KMS-11 (cell line): Measurements from ENCODE around the gene AP3M1.

Experiments
- H2AFZ ChIP-seq: fragments of 200-600 bp; sonication (generic); 2 replicates; pipeline ENCODE4 v1.6.1; 2016; ENCODE audit warnings: antibody characterized with exemption, mixed run types, low read depth
- H3K27ac ChIP-seq: fragments of 200-600 bp; sonication (generic); 2 replicates; pipeline ENCODE4 v1.6.1; 2016; ENCODE audit warnings: mild to moderate bottlenecking, mixed run types
- H3K27me3 ChIP-seq: fragments of 200-600 bp; sonication (generic); 2 replicates; pipeline ENCODE4 v1.6.1; 2017; ENCODE audit warnings: mild to moderate bottlenecking, low read depth, mixed run types, moderate library complexity; ENCODE audit not compliant: insufficient read depth
- H3K36me3 ChIP-seq: fragments of 200-600 bp; sonication (generic); 2 replicates; pipeline ENCODE4 v1.6.1; 2017; ENCODE audit warnings: mild to moderate bottlenecking, mixed run types; ENCODE audit not compliant: insufficient read depth
- H3K4me1 ChIP-seq: fragments of 200-600 bp; sonication (generic); 2 replicates; pipeline ENCODE4 v1.6.1; 2016; ENCODE audit warnings: mild to moderate bottlenecking, low read depth, mixed run types; ENCODE audit not compliant: poor library complexity, severe bottlenecking
- H3K4me2 ChIP-seq: fragments of 200-600 bp; sonication (generic); 2 replicates; pipeline ENCODE4 v1.7.0; 2016; ENCODE audit warnings: mild to moderate bottlenecking, mixed run types
- H3K4me3 ChIP-seq: fragments of 200-600 bp; sonication (generic); IDR thresholded peaks from 2 replicates; pipeline ENCODE4 v1.6.1; 2017; ENCODE audit warnings: low read depth, low read length, mixed read lengths; ENCODE audit not compliant: insufficient read depth
- H3K79me2 ChIP-seq: fragments of 200-600 bp; sonication (generic); 2 replicates; pipeline ENCODE4 v1.6.1; 2016; ENCODE audit warnings: low read depth, mixed run types; ENCODE audit not compliant: insufficient read depth
- H3K9ac ChIP-seq: fragments of 200-600 bp; sonication (generic); 2 replicates; pipeline ENCODE4 v1.6.1; 2016; ENCODE audit warnings: mild to moderate bottlenecking, mixed run types
- H4K20me1 ChIP-seq: fragments of 200-600 bp; sonication (generic); 2 replicates; pipeline ENCODE4 v1.6.1; 2016; ENCODE audit warnings: mild to moderate bottlenecking, mixed run types; ENCODE audit not compliant: insufficient read depth
- TF ChIP-seq, protein P1 (sequence below): fragments of 200-600 bp; sonication (generic); conservative IDR thresholded peaks from 2 replicates; pipeline ENCODE4 v1.6.1; 2017; ENCODE audit warnings: low read depth, mild to moderate bottlenecking, antibody characterized with exemption, low read length, moderate library complexity, mixed read lengths

Gene AP3M1

DNA sequence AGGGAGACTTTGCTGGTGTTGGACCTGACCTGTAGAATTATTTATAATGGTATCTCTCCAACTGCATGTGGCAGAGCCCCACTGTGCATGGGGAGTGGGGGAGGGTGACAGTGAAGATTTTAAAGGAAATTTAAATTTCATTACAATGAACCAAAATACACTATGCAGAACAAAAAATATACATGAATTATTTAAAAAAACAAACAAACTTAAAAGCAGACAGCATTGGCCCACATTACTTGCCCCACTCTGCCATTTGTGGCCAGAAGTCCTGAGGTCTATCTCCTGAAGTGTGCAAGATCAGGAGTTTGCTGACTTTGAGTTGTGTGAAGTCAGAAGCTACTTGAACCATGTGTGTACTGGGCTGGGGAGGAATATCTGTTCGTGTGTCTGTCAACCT lies 40.5 kb downstream of the AP3M1 start:
- Histone ChIP-seq H3K27me3 (no peaks in the 10 kb centered on the region), H3K4me3 (no peak overlapping the region), H3K9ac (no peak overlapping the region), H3K79me2 (no peaks in the 10 kb centered on the region), H3K4me1 (peaks cover 3% of the 10 kb centered on the region), H2AFZ (no peak overlapping the region), H3K4me2 (no peak overlapping the region), H3K36me3 (no peaks in the 10 kb centered on the region), H4K20me1 (no peaks in the 10 kb centered on the region), H3K27ac (no peak overlapping the region)
- TF ChIP-seq, protein P1, sequence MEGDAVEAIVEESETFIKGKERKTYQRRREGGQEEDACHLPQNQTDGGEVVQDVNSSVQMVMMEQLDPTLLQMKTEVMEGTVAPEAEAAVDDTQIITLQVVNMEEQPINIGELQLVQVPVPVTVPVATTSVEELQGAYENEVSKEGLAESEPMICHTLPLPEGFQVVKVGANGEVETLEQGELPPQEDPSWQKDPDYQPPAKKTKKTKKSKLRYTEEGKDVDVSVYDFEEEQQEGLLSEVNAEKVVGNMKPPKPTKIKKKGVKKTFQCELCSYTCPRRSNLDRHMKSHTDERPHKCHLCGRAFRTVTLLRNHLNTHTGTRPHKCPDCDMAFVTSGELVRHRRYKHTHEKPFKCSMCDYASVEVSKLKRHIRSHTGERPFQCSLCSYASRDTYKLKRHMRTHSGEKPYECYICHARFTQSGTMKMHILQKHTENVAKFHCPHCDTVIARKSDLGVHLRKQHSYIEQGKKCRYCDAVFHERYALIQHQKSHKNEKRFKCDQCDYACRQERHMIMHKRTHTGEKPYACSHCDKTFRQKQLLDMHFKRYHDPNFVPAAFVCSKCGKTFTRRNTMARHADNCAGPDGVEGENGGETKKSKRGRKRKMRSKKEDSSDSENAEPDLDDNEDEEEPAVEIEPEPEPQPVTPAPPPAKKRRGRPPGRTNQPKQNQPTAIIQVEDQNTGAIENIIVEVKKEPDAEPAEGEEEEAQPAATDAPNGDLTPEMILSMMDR, result no peak

DNA sequence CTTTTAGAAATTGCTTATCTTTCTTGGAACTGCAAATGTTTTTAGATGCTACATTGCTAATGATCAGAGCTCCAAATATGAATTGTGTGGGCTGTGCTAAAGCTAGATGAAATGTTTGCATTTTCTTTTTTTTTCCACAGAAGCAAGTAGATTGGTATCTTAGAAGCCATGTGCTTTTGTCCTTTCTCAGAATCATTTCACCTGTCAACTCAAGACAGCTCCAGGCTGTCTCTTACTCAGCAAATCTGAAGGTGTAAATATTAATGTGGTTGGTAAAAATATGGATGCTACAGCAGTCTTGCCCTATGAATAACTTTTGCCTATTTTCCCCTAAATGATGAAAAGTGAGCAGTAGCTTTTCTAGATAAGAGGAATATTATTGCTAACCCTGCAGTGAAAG lies 41.2 kb downstream of the AP3M1 start:
- Histone ChIP-seq H3K4me2 (no peak overlapping the region), H3K4me1 (peaks cover 3% of the 10 kb centered on the region), H3K36me3 (no peaks in the 10 kb centered on the region), H4K20me1 (no peaks in the 10 kb centered on the region), H3K4me3 (no peak overlapping the region), H3K9ac (no peak overlapping the region), H3K27me3 (no peaks in the 10 kb centered on the region), H3K79me2 (no peaks in the 10 kb centered on the region), H3K27ac (no peak overlapping the region), H2AFZ (no peak overlapping the region)
- TF ChIP-seq, protein P1, result no peak

DNA sequence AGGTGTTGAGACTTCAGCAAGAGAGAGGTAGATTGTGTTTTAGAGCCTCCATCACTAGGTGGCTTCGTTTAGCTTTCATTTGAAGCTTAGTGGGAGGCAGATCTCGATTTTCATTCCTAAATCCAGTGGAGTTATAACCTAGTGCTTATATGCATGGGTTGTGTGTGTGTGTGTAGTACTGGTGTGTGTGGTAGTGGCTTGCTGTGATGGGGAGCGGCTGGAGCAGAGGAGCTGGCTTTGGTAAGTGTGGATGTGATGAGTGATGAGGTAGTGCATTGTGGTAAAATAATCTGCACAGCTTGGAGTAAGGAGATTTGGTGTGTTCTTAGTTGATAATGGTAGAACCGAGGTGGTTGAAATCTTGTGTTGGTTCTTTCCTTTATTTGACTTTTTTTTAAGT lies 43.2 kb downstream of the AP3M1 start:
- no peak overlapping the region for H3K27ac ChIP-seq
- no peak overlapping the region for H3K4me3 ChIP-seq
- no peak overlapping the region for H2AFZ ChIP-seq
- no peaks in the 10 kb centered on the region for H3K27me3 ChIP-seq
- no peak overlapping the region for H3K9ac ChIP-seq
- no peaks in the 10 kb centered on the region for H3K36me3 ChIP-seq
- no peaks in the 10 kb centered on the region for H4K20me1 ChIP-seq
- no peak overlapping the region for H3K4me2 ChIP-seq
- TF ChIP-seq, protein P1, result no peak
- no peaks in the 10 kb centered on the region for H3K79me2 ChIP-seq
- H3K4me1 ChIP-seq, result peaks cover 3% of the 10 kb centered on the region

- Histone ChIP-seq H4K20me1 (no peaks in the 10 kb centered on the region), H3K27me3 (no peaks in the 10 kb centered on the region), H3K4me2 (no peak overlapping the region), H3K4me1 (peaks cover 2% of the 10 kb centered on the region), H3K4me3 (no peak overlapping the region), H3K36me3 (no peaks in the 10 kb centered on the region), H2AFZ (no peak overlapping the region), H3K27ac (no peak overlapping the region), H3K9ac (no peak overlapping the region), H3K79me2 (no peaks in the 10 kb centered on the region)
- TF ChIP-seq, protein P1, result no peak
Observed at GRCh38 chr10:74104996-74105395, 45.6 kb downstream of the AP3M1 start.
